Endodermal cell (in vitro differentiated cells): ENCODE measurements around the gene TBK1. TPM values are rescaled to one million over a fixed set of nuclear protein-coding genes. Genes with fewer than 3 reads are reported as not detected.

Source experiments
- DNase-seq: peaks from one replicate; pipeline ENCODE4 v3.0.0-alpha.2; 2017
- H3K27ac ChIP-seq: 2 replicates; pipeline ENCODE4 v1.5.1; 2013; ENCODE audit warnings: mild to moderate bottlenecking, low read depth, low read length, moderate library complexity
- H3K27me3 ChIP-seq: 2 replicates; pipeline ENCODE4 v1.6.1; 2013; ENCODE audit warnings: mild to moderate bottlenecking, low read length, moderate library complexity; ENCODE audit not compliant: insufficient read depth, control insufficient read depth, poor library complexity, severe bottlenecking
- H3K36me3 ChIP-seq: 2 replicates; pipeline ENCODE4 v1.7.0; 2013; ENCODE audit warnings: mild to moderate bottlenecking, low read length, moderate library complexity; ENCODE audit not compliant: control insufficient read depth, insufficient read depth
- H3K4me1 ChIP-seq: one replicate; pipeline ENCODE4 v1.7.0; 2013; ENCODE audit warnings: low read length; ENCODE audit not compliant: control insufficient read depth, insufficient read depth
- H3K4me3 ChIP-seq: 2 replicates; pipeline ENCODE4 v1.5.1; 2013; ENCODE audit warnings: mild to moderate bottlenecking, low read length, moderate library complexity
- H3K9ac ChIP-seq: 2 replicates; pipeline ENCODE4 v1.6.1; 2013; ENCODE audit warnings: mild to moderate bottlenecking, low read length, moderate library complexity; ENCODE audit not compliant: poor library complexity, severe bottlenecking; ENCODE audit errors: extremely low read depth
- H3K9me3 ChIP-seq: 2 replicates; pipeline ENCODE4 v1.6.1; 2013; ENCODE audit warnings: mild to moderate bottlenecking, low read length, moderate library complexity; ENCODE audit not compliant: control insufficient read depth
- H3K27ac Mint-ChIP-seq: 2 replicates; pipeline ENCODE4 v1.8.0; 2020; ENCODE audit warnings: mixed read lengths
- H3K27me3 Mint-ChIP-seq: 2 replicates; pipeline ENCODE4 v1.8.0; 2021; ENCODE audit warnings: mild to moderate bottlenecking, mixed read lengths; ENCODE audit not compliant: insufficient read depth
- H3K36me3 Mint-ChIP-seq: 2 replicates; pipeline ENCODE4 v1.8.0; 2020; ENCODE audit warnings: low read depth, mixed read lengths
- H3K4me1 Mint-ChIP-seq: 2 replicates; pipeline ENCODE4 v1.8.0; 2020; ENCODE audit warnings: mixed read lengths
- H3K4me3 Mint-ChIP-seq: 2 replicates; pipeline ENCODE4 v1.8.0; 2020; ENCODE audit warnings: mild to moderate bottlenecking, moderate library complexity, mixed read lengths
- H3K9me3 Mint-ChIP-seq: 2 replicates; pipeline ENCODE4 v1.8.0; 2020; ENCODE audit warnings: mild to moderate bottlenecking, mixed read lengths
- CTCF ChIP-seq: fragments of 200-600 bp; sonication (generic); conservative IDR thresholded peaks from 2 replicates; pipeline ENCODE4 v1.5.0; 2021; ENCODE audit warnings: antibody characterized with exemption, mild to moderate bottlenecking
- WGBS, 2 experiments: methylation state at CpG; one replicate each; pipeline versions ENCODE4 v1.1.5 to v1.1.7; 2013; ENCODE audit warnings: missing lambda C conversion rate in 2 of 2, mixed read lengths in 1 of 2; ENCODE audit not compliant: insufficient coverage in 1 of 2, insufficient read length in 1 of 2; 5-methylcytosine and 5-hydroxymethylcytosine counted together
- total RNA-seq, 2 donors: library from RNA; stranded (reverse); fragmentation: NEBNext Ultra II Directional in 1 of 2; extraction: Animal tissue kit (Norgen Biotek cat#: 25700) in 1 of 2; gene quantifications; 2 replicates in 1 of 2; 3 replicates in 1 of 2; pipeline ENCODE4 v1.2.1, GENCODE V29; 2021

The TBK1 gene
- total RNA-seq, 2 donors from 2014 or later, result 23.9 to 25.1 TPM

GRCh38 chr12:64457032-64457431, 5.1 kb downstream of the TBK1 start:
- no peak for TF ChIP-seq CTCF
- H3K4me3 ChIP-seq, result no peak overlapping the region
- no peak for DNase-seq
- no peaks in the 10 kb centered on the region for H3K9me3 ChIP-seq
- H3K4me1 ChIP-seq, result peaks cover 3% of the 10 kb centered on the region
- peaks cover 38% of the 10 kb centered on the region for H3K36me3 ChIP-seq
- H3K9ac ChIP-seq, result no peak overlapping the region
- Mint-ChIP-seq H3K36me3 (peaks cover 30% of the 10 kb centered on the region), H3K27me3 (no peaks in the 10 kb centered on the region), H3K27ac (peak overlapping the region; percentile 19), H3K4me3 (no peak overlapping the region), H3K4me1 (peaks cover 14% of the 10 kb centered on the region), H3K9me3 (no peaks in the 10 kb centered on the region)
- no peaks in the 10 kb centered on the region for H3K27me3 ChIP-seq
- 80 to 87% methylated on average over 3 to 6 of the region's 6 CpGs for WGBS, 2 experiments
- H3K27ac ChIP-seq, result no peak overlapping the region

GRCh38 chr12:64457466-64457865, 5.5 kb downstream of the TBK1 start:
- peaks cover 3% of the 10 kb centered on the region for H3K4me1 ChIP-seq
- no peak overlapping the region for H3K27ac Mint-ChIP-seq
- H3K9me3 ChIP-seq, result no peaks in the 10 kb centered on the region
- TF ChIP-seq CTCF, result no peak
- no peak overlapping the region for H3K4me3 Mint-ChIP-seq
- H3K9ac ChIP-seq, result no peak overlapping the region
- H3K36me3 Mint-ChIP-seq, result peaks cover 33% of the 10 kb centered on the region
- WGBS, 2 experiments, result 99 to 100% methylated on average over 2 of the region's 3 CpGs
- no peak for DNase-seq
- no peak overlapping the region for H3K27ac ChIP-seq
- no peak overlapping the region for H3K4me3 ChIP-seq
- no peaks in the 10 kb centered on the region for H3K27me3 ChIP-seq
- H3K9me3 Mint-ChIP-seq, result no peaks in the 10 kb centered on the region
- peaks cover 14% of the 10 kb centered on the region for H3K4me1 Mint-ChIP-seq
- peaks cover 43% of the 10 kb centered on the region for H3K36me3 ChIP-seq
- H3K27me3 Mint-ChIP-seq, result no peaks in the 10 kb centered on the region

GRCh38 chr12:64457923-64458322, 6.0 kb downstream of the TBK1 start:
- no peak overlapping the region for H3K4me3 Mint-ChIP-seq
- no peak overlapping the region for H3K27ac Mint-ChIP-seq
- Histone ChIP-seq H3K36me3 (peaks cover 47% of the 10 kb centered on the region), H3K4me3 (no peak overlapping the region), H3K9me3 (no peaks in the 10 kb centered on the region), H3K27ac (no peak overlapping the region), H3K4me1 (peaks cover 3% of the 10 kb centered on the region), H3K9ac (no peak overlapping the region), H3K27me3 (no peaks in the 10 kb centered on the region)
- no peak for TF ChIP-seq CTCF
- no peaks in the 10 kb centered on the region for H3K9me3 Mint-ChIP-seq
- 91% methylated on average over 4 of the region's 4 CpGs; no CpG with 5 or more reads in 1 of the 2 experiments for WGBS, 2 experiments
- no peaks in the 10 kb centered on the region for H3K27me3 Mint-ChIP-seq
- H3K36me3 Mint-ChIP-seq, result peaks cover 37% of the 10 kb centered on the region
- H3K4me1 Mint-ChIP-seq, result peaks cover 12% of the 10 kb centered on the region
- no peak for DNase-seq
